Measurements from ENCODE around the gene CAMTA1.

DNA sequence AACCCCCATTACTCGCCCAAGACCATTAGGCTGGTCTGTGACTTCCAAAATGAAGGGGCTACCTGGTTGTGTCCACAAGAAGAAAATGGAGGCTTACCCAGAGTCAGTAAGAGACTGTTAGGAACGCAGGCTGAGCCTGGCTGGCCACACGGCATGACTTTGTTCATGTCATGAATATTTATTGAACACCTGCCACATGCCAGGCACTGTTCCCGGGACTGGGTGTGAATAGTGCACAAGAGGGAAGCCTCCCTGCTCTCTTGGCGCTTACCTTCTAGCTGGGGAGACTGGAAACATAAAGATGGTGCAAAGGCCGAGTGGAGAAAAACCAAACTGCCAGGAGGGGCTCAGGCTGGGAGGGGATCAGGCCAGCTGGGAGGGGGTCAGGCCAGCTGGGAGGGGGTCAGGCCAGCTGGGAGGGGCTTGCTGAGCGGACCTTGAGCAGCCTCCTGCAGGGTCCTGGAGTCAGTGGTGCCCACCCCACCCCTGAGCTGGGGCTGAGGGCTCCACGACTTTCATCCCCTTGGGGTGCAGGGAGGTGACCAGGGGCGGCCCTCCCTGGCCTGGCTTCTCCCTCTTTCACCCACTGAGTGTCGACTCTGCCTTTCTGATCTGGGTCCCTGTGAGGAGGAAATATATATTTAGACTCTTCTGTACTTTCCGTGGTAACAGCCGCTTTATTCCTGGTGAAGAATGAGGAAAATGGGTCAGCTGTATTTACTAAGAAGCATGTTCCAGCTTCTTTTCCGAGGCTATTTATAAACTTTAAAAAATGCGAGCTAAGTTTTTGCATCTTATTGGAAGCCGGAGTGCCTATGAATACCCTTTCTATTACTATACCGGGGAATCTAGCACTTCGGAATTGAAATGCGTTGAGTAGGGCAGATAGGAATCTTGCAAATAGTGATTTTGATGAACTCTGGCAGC lies 139.0 kb downstream of the CAMTA1 start:
- TF ChIP-seq SP1 (IDR thresholded peaks at IDR 0.05) (no peak), TAF1 (conservative IDR thresholded peaks at IDR 0.05) (no peak), CTCF (IDR thresholded peaks at IDR 0.05; ENCODE audit: low read depth, low read length, missing input control) (no peak), RAD21 (IDR thresholded peaks at IDR 0.05) (no peak), HNF4A (conservative IDR thresholded peaks at IDR 0.05) (no peak), ZBTB33 (IDR thresholded peaks at IDR 0.05) (no peak), RXRA (IDR thresholded peaks at IDR 0.05) (no peak), JUND (IDR thresholded peaks at IDR 0.05) (no peak), NR2F2 (IDR thresholded peaks at IDR 0.05) (no peak), EGR1 (IDR thresholded peaks at IDR 0.05; ENCODE audit: low read depth in 2 of 2) (no peak), REST (IDR thresholded peaks at IDR 0.05) (no peak), YY1 (IDR thresholded peaks at IDR 0.05) (no peak), MAX (IDR thresholded peaks at IDR 0.05) (no peak)

All from liver (tissue), 3 donors.